Tibial nerve (tissue), 4 donors: ENCODE measurements around the gene TUBB4A. TPM values are rescaled to one million over a fixed set of nuclear protein-coding genes. Genes with fewer than 3 reads are reported as not detected.
"Not testable (repeated sequence)": the region's sequence is repeated elsewhere in the genome, so short reads cannot be mapped to it uniquely, and the experiment has no call there.

ENCODE experiments used
- DNase-seq, 2 donors: peaks; one replicate each; pipeline ENCODE4 v3.0.0-alpha.2; 2019; ENCODE audit warnings: low spot score in 2 of 2
- H3K27ac ChIP-seq, 4 donors: fragments of 200-600 bp; sonication (generic) in 3 of 4; one replicate each; pipeline ENCODE4 v1.5.1; 2017 to 2019; ENCODE audit warnings: mild to moderate bottlenecking in 1 of 4
- H3K27me3 ChIP-seq, 2 donors: fragments of 200-600 bp; sonication (generic) in 1 of 2; one replicate each; pipeline versions ENCODE4 v1.5.1 to v1.6.0; 2017 to 2019
- H3K36me3 ChIP-seq, 3 donors: fragments of 200-600 bp; sonication (generic); one replicate each; pipeline ENCODE4 v1.5.1; 2018 to 2019
- H3K4me1 ChIP-seq, 4 donors: fragments of 200-600 bp; sonication (generic) in 3 of 4; one replicate each; pipeline ENCODE4 v1.5.1; 2017 to 2019
- H3K4me3 ChIP-seq, 4 donors: fragments of 200-600 bp; sonication (generic) in 3 of 4; one replicate each; pipeline ENCODE4 v1.5.1; 2017 to 2019; ENCODE audit warnings: mild to moderate bottlenecking in 1 of 4, moderate library complexity in 1 of 4
- H3K9me3 ChIP-seq, 4 donors: fragments of 200-600 bp; sonication (generic) in 3 of 4; one replicate each; pipeline ENCODE4 v1.5.1; 2017 to 2019
- EP300 ChIP-seq, 2 donors: sonication (generic); formaldehyde crosslinking; IDR thresholded peaks; one replicate each; pipeline ENCODE4 v1.6.1; 2017; ENCODE audit warnings: antibody characterized with exemption in 2 of 2, mild to moderate bottlenecking in 1 of 2
- POLR2A ChIP-seq, 2 donors: fragments of 450-650 bp; IDR thresholded peaks; one replicate each; pipeline ENCODE4 v1.6.1; 2017; ENCODE audit warnings: antibody characterized with exemption in 2 of 2, mild to moderate bottlenecking in 2 of 2, moderate library complexity in 2 of 2
- WGBS, 2 donors: methylation state at CpG; one replicate each; pipeline ENCODE4 v1.1.5; 2018; 5-methylcytosine and 5-hydroxymethylcytosine counted together
- total RNA-seq, 4 donors: library from RNA; depleted of rRNA; stranded (reverse); fragments of >200 nt; gene quantifications; one replicate each; pipeline ENCODE4 v1.1.0, GENCODE V29; 2016
- TF ChIP-seq, protein P1 (sequence below), 5 experiments: fragments of 200-600 bp in 3 of 5; fragments of 450-650 bp in 2 of 5; sonication (generic) in 3 of 5; IDR thresholded peaks; one replicate each; pipeline ENCODE4 v1.5.1; 2016 to 2019; ENCODE audit warnings: antibody characterized with exemption in 5 of 5, mild to moderate bottlenecking in 3 of 5, moderate library complexity in 2 of 5

TUBB4A gene
- total RNA-seq, 4 donors from 2014 or later, result 10.8 to 31.0 (median 22.1) TPM

DNA sequence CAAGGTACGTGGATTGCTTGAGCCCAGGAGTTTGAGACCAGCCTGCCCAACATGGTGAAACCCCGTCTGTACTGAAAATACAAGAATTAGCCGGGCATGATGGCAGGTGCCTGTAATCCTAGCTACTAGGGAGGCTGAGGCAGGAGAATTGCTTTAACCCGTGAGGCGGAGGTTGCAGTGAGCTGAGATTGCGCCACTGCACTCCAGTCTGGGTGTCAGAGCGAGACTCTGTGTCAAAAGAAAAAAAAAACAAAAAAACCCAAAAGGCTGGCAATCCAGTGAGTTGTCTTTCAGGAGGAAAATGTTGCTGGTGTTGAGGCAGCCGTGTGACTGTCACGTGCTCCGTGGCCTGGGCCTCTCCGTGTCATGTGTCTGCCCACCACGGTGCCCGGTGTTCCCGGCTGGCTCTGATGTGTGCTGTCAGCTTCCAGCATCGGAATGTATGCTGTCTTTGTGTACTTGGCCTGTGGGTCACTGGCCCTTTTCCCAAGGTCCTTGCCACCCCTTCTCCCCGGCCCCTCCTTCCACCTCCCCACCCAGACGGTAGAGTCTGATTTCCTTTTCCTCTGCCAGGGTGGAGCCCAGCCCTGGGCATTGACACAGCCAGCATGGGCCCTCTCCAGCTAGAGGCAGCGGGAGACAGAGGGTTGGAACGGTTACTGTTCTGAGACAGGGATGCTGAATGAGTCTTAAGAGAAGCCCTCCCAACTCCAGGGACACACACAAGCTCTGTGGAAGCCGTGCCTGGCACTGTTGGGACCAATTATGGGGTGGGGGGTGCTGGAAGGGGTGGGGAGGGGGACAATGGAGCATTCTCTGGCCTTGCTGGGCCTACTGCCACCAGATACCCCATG is 7.2 kb upstream of the TUBB4A start:
- WGBS, 2 donors, result 41 to 45% methylated on average over 20 of the region's 20 CpGs
- H3K9me3 ChIP-seq, result no peaks in the 10 kb centered on the region
- no peak overlapping the region for H3K4me3 ChIP-seq
- peaks cover 0 to 9% (median 0%) of the 10 kb centered on the region in 4 donors for H3K4me1 ChIP-seq
- TF ChIP-seq EP300 (IDR thresholded peaks at IDR 0.05) (peak; percentile 70 to 91), POLR2A (IDR thresholded peaks at IDR 0.05) (no peak)
- TF ChIP-seq, protein P1, sequence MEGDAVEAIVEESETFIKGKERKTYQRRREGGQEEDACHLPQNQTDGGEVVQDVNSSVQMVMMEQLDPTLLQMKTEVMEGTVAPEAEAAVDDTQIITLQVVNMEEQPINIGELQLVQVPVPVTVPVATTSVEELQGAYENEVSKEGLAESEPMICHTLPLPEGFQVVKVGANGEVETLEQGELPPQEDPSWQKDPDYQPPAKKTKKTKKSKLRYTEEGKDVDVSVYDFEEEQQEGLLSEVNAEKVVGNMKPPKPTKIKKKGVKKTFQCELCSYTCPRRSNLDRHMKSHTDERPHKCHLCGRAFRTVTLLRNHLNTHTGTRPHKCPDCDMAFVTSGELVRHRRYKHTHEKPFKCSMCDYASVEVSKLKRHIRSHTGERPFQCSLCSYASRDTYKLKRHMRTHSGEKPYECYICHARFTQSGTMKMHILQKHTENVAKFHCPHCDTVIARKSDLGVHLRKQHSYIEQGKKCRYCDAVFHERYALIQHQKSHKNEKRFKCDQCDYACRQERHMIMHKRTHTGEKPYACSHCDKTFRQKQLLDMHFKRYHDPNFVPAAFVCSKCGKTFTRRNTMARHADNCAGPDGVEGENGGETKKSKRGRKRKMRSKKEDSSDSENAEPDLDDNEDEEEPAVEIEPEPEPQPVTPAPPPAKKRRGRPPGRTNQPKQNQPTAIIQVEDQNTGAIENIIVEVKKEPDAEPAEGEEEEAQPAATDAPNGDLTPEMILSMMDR (IDR thresholded peaks at IDR 0.05), result no peak
- H3K27ac ChIP-seq, result peak overlapping the region; percentile 48 to 94 (median 84)
- no peaks in the 10 kb centered on the region for H3K36me3 ChIP-seq
- peak in 1 of 2 donors; percentile 30 for DNase-seq
- H3K27me3 ChIP-seq, result peaks cover 0 to 2% of the 10 kb centered on the region in 2 donors

DNA sequence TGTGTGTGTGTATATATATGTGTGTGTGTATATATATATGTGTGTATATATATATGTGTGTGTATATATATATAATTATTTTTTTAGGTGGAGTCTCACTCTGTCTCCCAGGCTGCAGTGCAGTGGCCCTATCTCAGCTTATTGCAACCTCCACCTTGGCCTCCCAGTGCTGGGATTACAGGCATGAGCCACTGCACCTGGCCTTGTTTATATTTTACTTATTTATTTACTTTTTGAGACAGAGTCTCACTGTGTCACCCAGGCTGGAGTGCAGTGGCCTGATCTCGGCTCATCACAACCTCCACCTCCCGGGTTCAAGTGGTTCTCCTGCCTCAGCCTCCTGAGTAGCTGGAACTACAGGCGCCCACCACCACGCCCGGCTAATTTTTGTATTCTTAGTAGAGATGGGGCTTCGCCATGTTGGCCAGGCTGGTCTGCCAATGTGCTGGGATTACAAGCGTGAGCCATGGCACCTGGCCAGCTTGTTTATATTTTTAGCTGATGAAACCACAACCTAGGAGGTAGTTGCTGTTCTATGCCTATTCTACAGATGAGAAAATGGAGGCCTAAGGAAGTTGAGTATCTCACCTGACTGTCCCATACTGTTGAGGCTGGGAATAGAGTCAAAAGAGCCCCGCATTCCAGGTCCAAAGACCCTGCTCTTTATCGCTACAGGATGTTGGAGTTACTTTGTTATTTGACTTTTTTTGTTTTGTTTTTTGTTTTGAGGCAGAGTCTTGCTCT is 6.1 kb upstream of the TUBB4A start:
- H3K36me3 ChIP-seq, H3K4me1 ChIP-seq, H3K9me3 ChIP-seq, DNase-seq, H3K4me3 ChIP-seq, H3K27me3 ChIP-seq: not testable (repeated sequence)
- 85 to 87% methylated on average over 9 of the region's 9 CpGs for WGBS, 2 donors
- peak overlapping the region in 3 of 4 donors; percentile 78 to 94 (median 89) for H3K27ac ChIP-seq

DNA sequence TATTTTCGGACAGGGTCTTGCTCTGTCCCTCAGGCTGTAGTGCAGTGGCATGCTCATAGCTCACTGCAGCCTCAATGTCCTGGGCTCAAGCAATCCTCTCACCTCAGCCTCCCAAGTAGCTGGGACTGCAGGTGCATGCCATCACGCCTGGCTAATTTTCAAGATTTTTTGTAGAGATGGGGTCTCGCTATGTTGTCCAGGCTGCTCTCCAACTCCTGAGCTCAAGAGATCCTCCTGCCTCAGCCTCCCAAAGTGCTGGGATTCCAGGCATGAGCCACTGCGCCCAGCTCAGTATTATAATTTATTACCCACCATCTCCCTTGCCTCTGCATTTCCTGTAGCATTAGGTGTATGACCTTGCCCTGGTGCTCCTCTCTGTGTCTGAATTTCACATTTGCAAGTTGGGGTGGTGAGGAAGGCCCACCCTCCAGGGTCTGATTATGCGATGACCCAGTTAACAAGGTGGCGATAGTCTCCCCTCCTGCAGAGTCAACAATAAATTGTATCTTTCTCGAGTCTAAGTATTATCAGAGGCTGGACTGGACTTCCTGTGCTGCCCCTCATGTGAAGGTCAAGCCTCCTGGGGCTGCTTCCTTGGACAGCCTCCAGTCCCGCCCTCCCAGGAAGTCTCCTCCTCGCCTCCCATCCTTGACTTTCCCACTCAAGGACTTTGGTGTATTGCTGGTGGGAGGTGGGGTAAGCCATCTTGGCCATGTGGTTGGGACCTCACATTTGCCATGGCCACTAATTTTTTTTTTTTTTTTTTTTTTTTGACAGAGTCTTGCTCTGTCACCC is 1.5 kb upstream of the TUBB4A start:
- Histone ChIP-seq H3K27me3 (peaks cover 0 to 33% of the 10 kb centered on the region in 2 donors), H3K4me3 (no peak overlapping the region), H3K36me3 (peaks cover 0 to 4% (median 0%) of the 10 kb centered on the region in 3 donors), H3K4me1 (peaks cover 0 to 15% (median 11%) of the 10 kb centered on the region in 4 donors), H3K9me3 (no peaks in the 10 kb centered on the region), H3K27ac (no peak overlapping the region)
- DNase-seq, result no peak
- WGBS, 2 donors, result 77 to 83% methylated on average over 9 of the region's 9 CpGs
- TF ChIP-seq, protein P1 (IDR thresholded peaks at IDR 0.05), result no peak
- TF ChIP-seq EP300 (IDR thresholded peaks at IDR 0.05) (no peak), POLR2A (IDR thresholded peaks at IDR 0.05) (no peak)

DNA sequence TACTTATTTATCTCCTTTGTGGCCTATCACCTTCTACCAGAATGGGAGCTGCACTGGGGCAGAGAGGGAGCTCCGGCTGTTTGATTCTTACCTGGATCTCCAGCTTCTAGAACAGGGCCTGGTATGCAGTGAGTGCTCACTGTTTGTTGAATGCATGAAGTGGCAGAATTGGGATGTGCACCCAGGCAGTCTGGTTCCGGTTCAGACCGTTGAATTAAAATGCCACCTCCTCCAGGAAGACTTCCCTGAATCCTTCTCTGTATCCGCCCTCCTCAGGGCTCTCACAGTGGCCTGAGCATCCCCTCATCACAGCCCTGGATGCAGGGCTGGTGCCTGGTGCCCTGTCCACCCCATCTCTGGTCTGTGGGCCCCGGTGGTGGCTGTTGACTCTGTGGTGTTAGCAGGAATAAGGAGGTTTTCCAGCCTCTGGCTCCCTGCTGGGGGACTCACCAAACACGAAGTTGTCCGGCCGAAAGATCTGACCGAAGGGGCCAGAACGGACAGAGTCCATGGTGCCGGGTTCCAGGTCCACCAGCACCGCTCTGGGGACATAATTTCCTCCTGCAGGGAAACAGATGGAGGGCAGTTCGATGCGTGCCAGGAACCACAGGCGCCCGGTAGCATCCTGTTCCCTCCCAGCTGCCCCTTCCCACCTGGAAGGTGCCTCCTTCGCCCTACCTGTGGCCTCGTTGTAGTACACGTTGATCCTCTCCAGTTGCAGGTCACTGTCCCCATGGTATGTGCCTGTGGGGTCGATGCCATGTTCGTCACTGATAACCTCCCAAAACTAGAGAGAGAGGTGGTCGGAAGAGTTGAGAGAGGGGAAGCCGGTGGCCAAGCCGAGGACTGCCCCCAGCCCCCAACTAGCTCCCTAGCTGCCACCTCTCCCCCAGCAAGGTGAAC is 1.0 kb downstream of the TUBB4A start:
- TF ChIP-seq EP300 (IDR thresholded peaks at IDR 0.05), result no peak
- TF ChIP-seq, protein P1 (IDR thresholded peaks at IDR 0.05), result no peak
- no peak for TF ChIP-seq POLR2A (IDR thresholded peaks at IDR 0.05)
- H3K27me3 ChIP-seq, result peaks cover 0 to 33% of the 10 kb centered on the region in 2 donors

More for the DNA sequence above, 1.0 kb downstream of the TUBB4A start:
- no peak for DNase-seq
- Histone ChIP-seq H3K27ac (peak overlapping the region in 3 of 4 donors; percentile 47 to 85 (median 71)), H3K36me3 (peaks cover 0 to 7% (median 0%) of the 10 kb centered on the region in 3 donors), H3K4me1 (peaks cover 0 to 15% (median 11%) of the 10 kb centered on the region in 4 donors), H3K4me3 (peak overlapping the region in 3 of 4 donors; percentile 43 to 62 (median 44)), H3K9me3 (no peaks in the 10 kb centered on the region)
- 62 to 67% methylated on average over 23 to 24 of the region's 24 CpGs for WGBS, 2 donors
